NCI-H2029 treated with DMSO at 0.1 percent for 48 hours (cell line): Measurements from ENCODE around the gene CERT1.
"Not testable (repeated sequence)": the region's sequence is repeated elsewhere in the genome, so short reads cannot be mapped to it uniquely, and the experiment has no call there.

ENCODE experiments used
- DNase-seq: peaks from one replicate; lab custom pipeline; 2025; lab: John Stamatoyannopoulos, UW

The CERT1 gene

DNA sequence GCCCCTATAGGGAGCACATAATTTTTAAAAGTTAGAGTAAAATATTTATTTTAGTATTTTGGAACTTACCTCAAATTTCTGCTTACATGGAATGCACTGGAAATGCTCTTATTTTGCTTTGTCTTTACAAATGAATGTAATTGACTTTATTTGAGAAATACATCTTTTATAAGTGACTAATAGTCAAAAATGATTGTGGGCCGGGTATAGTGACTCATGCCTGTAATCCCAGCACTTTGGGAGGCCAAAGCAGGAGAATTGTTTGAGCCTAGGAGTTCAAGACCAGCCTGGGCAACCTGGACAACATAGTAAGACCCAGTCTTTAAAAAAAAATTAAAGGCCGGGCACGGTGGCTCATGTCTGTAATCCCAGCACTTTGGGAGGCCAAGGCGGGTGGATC is 168.6 kb downstream of the CERT1 start:
- no peak for DNase-seq

DNA sequence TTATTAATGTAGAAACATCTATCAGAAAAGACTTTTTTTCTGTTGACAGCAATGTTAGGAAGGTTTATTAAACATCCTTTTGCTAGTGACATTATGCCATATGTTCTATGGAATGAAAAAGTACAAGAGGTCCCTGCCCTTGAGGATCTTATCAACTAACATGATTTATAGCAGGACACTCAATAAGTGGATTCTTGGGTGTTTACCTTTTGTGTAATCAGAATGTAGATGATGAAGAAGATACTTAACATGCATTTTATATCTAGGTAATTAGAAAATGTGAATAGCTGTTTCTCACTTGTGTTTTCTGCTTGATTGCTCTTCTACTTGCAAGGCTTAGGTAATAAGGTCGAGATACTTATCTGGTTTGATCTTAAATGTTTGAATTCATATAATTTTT is 169.5 kb downstream of the CERT1 start:
- DNase-seq: no peak

DNA sequence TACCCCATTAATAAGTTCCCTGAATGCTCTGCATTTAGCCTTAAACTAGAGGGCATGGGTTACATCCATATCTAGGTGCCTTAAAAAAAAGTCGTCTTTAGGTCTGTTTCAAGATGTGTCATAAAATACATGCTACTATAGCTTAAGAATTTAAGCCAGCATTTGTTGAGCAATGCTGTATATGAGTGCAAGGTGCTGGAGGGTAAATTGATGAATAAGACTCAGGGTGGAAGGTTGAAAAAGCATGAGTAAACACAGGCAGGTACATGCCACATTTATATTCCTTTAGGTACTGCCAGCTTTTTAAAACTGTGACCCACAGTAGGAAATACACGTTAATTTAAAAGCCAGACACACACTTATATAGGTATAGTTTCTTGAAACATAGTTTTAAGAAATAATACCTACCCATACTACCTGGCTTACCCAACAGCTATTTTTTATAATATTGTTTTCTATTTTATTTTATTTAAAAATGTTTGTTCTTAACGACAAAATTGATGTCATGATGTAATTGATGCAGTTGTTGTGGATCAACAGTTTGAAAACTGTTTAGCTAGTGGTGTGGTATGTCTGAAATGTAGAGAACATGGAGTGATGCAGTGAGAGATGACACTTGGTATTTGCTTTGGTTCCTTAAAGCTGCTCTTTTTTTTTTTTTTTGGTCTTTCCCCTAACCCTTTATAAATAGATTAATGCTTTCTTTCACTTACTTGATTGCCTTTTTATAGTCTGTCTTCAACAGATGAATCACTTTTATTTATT is 170.5 kb downstream of the CERT1 start:
- DNase-seq: no peak

DNA sequence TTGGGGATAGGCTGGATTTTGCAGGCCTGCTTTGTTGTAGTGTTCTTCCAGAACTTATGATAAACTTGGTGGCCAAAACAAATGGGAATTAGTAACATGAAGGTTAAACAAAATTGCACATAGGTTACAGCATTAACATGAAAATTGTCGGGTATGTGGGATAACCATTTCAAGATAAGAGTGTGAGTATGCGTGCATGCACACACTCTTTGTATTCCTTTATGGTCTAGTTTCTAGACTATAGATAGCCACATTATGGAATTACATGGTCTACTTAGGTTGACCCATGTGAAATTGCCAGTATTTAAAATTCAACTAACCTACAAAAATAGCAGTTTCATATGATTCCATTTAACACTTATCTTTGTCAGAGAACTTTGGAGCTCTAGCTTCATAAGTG is 173.0 kb downstream of the CERT1 start:
- DNase-seq: no peak

DNA sequence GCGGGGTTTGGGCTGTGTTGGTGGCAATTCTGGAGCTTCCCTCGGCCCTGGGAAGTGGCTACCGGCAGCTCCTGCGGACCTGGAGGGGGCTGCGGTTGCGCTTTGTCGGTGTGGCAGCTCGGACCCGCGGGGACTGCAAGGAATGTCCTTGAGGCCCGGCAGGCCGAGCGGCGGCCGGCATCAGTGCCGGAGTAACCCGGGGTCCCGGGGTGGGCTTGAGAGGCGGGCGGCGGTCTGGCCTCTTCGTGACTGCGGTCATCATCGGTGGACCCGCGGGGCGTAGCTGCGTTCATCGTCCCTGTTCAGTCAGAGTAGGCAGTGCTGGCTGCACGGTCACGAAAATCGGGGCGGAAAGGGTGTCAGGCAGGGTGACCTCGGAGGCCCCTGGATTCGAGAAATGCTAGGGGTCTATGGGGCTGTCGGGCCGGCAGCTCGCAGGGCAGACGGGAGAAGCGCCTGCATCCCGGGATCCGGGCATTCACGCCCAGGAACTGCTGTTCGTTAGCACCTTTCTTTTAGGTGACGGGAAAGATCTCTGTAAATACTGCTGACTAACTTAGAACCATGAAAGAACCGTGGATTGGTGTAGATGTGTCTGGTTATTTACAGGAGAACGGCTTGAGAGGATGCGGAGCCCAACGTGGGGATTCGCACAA is 173.9 kb downstream of the CERT1 start:
- no peak for DNase-seq

DNA sequence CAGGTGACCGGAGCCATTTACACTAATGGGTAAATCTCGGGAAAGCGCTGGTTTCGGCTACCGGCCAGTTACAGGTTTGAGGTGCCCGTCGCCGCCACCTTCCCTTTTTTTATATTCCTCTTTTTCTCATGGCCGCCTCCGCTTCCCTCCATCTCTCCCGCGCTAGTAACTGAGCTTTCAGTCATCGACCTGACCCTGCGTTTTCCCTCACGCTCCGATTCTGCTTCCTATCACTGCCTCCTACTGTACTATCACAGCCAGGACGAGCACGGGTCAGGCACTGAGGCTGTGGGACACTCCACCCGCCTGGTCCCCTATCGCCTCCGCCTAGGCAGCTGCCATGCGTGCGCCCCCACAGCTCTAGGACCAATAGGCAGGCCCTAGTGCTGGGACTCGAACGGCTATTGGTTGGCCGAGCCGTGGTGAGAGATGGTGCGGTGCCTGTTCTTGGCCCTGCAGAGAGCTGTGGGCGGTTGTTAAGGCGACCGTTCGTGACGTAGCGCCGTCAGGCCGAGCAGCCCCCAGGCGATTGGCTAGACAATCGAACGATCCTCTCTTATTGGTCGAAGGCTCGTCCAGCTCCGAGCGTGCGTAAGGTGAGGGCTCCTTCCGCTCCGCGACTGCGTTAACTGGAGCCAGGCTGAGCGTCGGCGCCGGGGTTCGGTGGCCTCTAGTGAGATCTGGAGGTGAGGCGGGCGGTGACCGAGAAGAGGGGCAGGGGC is 174.7 kb downstream of the CERT1 start, which contains the start of gene HMGCR:
HMGCR (plus strand) TSS at position 606 of the 722 bp plus-strand sequence. CDS start 5,386 bp downstream, outside the sequence.
- peak; percentile 95 for DNase-seq

DNA sequence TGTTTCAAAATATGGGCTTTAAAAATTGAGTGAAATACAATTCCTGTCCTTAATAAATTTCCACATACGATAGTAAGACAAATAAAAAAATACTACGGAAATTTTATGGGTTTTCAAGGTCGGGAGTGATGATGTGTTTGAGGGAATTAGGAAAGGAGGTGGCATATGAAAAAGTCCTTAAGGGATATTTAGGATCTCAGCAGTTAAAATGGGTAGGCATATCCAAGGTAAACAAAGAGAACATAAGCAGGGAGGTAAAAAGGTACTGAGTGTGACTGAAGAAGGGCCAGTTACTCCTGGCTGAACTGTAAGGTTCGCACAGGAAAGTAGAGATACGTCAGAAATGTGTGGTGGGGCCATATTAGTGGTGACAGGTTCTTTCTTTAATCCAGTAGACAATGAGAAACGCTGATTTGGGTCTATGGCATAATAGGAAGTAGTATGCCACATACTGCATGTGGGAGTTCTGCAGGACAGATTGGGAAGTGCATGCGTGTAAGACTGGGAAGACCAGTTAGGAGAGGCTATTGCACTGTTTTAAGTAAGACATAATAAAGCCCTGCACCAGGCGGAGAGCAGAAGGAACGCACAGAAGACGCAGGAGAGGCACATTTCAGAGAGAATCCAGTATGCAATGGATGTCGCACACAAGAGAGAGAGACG is 175.3 kb downstream of the CERT1 start:
- DNase-seq: peak; percentile 80

DNA sequence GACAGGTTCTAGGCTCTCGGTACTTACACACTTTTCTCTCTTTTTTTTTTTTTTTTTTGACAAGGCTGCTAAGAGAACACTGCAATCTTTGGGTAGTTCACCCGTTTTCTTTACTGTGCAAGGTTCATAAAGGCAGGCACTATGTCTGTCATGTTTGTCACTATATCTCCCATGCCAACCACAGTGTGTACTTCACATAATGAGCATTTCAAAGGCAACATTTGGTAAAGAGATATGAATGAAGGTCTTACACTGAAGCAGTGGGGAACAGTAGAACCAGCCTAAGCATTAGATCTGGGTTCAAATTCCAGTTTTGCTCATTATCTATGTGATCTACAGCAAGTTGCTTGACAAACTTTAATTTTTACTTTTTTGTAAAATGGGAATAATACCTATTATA is 175.9 kb downstream of the CERT1 start:
- DNase-seq: no peak

DNA sequence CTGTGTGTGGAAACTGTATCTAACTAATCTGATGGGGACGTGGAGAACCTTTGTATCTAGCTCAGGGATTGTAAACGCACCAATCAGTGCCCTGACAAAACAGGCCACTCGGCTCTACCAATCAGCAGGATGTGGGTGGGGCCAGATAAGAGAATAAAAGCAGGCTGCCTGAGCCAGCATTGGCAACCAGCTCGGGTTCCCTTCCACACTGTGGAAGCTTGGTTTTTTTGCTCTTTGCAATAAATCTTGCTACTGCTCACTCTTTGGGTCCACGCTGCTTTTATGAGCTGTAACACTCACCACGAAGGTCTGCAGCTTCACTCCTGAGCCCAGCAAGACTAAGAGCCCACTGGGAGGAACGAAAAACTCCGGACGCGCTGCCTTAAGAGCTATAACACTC is 177.0 kb downstream of the CERT1 start:
- not testable (repeated sequence) for DNase-seq

DNA sequence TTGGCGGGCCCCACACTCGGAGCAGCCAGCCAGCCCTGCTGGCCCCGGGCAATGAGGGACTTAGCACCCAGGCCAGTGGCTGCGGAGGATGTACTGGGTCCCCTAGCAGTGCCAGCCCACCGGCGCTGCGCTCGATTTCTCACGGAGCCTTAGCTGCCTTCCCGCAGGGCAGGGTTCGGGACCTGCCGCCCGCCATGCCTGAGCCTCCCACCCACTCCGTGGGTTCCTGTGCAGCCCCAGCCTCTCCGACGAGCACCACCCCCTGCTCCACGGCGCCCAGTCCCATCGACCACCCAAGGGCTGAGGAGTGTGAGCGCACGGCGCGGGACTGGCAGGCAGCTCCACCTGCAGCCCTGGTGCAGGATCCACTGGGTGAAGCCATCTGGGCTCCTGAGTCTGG is 177.7 kb downstream of the CERT1 start:
- DNase-seq: not testable (repeated sequence)

DNA sequence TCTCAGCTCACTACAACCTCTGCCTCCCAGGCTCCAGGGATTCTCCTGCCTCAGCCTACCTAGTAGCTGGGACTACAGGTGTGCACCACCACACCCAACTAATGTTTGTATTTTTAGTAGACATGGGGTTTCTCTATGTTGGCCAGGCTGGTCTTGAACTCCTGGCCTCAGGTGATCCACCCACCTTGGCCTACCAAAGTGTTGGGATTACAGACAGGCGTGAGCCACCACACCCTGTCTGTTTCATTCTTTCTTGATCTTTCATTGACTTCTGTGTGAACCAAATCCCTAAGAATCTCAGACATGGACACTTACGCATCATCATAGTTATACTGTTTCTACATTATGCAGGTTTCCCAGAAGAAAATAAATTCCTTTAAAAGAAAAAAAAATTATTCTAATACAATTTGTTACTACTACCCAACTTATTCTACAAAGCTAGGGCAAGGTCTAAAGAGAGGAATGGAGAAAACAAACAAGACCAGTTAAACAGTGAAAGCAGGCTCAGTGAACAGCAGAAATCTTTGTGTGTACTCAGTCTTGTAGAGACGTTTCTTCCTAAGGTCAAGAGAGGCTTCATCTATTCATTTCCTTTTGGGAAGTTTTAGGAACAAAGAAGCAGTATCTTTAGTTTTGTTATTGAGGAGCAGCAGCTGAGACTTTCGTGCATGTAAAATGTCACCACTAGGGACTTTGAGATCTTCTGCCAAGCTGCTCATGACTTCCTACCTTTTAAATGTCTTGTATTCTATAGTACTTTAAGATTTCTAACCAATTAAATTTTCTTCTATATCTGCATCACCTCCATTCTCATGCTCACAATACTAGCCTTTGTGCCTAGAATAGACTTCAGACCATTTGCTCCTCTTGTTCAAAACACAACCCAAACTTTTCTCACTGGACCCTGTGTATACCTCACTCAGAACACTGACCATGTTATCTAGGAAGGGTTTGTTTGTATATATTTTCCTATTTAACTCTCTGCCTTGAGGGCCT is 180.0 kb downstream of the CERT1 start:
- no peak for DNase-seq

DNA sequence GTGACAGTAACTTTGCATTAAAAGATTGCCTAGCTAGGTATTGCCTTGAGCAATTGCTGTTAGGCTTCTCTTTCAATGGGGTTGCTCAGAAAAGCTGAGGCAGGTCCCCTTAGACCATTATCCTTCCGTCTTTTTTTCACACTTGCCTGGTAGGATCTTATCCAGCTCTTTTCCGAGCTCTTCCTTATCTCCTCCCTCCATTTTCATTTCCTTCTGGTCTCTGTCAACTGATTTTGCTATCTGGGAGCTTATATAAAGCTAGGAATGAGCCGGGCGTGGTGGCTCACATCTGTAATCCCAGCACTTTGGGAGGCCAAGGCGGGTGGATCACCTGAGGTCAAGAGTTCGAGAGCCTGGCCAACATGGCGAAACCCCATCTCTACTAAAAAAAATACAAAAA is 181.0 kb downstream of the CERT1 start:
- DNase-seq: no peak
